ENCODE data around the gene NDUFS8.

Gene NDUFS8

GRCh38 chr11:68016904-68017817 is 13.3 kb upstream of the NDUFS8 start:
- no peak for DNase-seq

- no peak for DNase-seq
Measured at GRCh38 chr11:68017980-68018729, 12.3 kb upstream of the NDUFS8 start.

- no peak for DNase-seq
Measured at GRCh38 chr11:68018730-68019190, 11.7 kb upstream of the NDUFS8 start.

GRCh38 chr11:68019486-68019885 is 11.0 kb upstream of the NDUFS8 start:
- DNase-seq: no peak

- peak; percentile 51 for DNase-seq
Measured at GRCh38 chr11:68020575-68020974, 9.9 kb upstream of the NDUFS8 start.

- DNase-seq: no peak
Measured at GRCh38 chr11:68021167-68021787, 9.2 kb upstream of the NDUFS8 start.

- DNase-seq: no peak
Measured at GRCh38 chr11:68022531-68022930, 8.0 kb upstream of the NDUFS8 start.

GRCh38 chr11:68024508-68024907 is 6.0 kb upstream of the NDUFS8 start:
- no peak for DNase-seq

- no peak for DNase-seq
Measured at GRCh38 chr11:68025047-68025446, 5.4 kb upstream of the NDUFS8 start.

GRCh38 chr11:68026391-68027105 is 3.9 kb upstream of the NDUFS8 start:
- DNase-seq: no peak

- DNase-seq: no peak
Measured at GRCh38 chr11:68027667-68028066, 2.8 kb upstream of the NDUFS8 start.

GRCh38 chr11:68028802-68029545 is 1.5 kb upstream of the NDUFS8 start:
- peak; percentile 69 for DNase-seq

- DNase-seq: no peak
Measured at GRCh38 chr11:68031144-68031464, 623 bp downstream of the NDUFS8 start.

GRCh38 chr11:68032003-68032402 is 1.5 kb downstream of the NDUFS8 start:
- no peak for DNase-seq

- no peak for DNase-seq
Measured at GRCh38 chr11:68032997-68033707, 2.7 kb downstream of the NDUFS8 start.

- DNase-seq: no peak
Measured at GRCh38 chr11:68033708-68034045, 3.2 kb downstream of the NDUFS8 start.

- DNase-seq: no peak
Measured at GRCh38 chr11:68035266-68035876, 4.9 kb downstream of the NDUFS8 start.

- no peak for DNase-seq
Measured at GRCh38 chr11:68036141-68036716, 5.7 kb downstream of the NDUFS8 start.

GRCh38 chr11:68036717-68037239 is 6.3 kb downstream of the NDUFS8 start:
- DNase-seq: no peak

- DNase-seq: no peak
Measured at GRCh38 chr11:68037411-68038225, 7.1 kb downstream of the NDUFS8 start.
